ENCODE results near the gene GLIPR2. TPM values are rescaled to one million over a fixed set of nuclear protein-coding genes. Genes with fewer than 3 reads are reported as not detected.

GLIPR2 gene
- total RNA-seq, 1 experiment from 2014 or later, result 1.6 TPM

- intact Hi-C loops (cut with micrococcal nuclease; ENCODE audit: unreplicated experiment), result no loop called here
- Mint-ChIP-seq H3K4me3 (ENCODE audit: unreplicated experiment) (no peak overlapping the region), H3K36me3 (ENCODE audit: insufficient read depth, unreplicated experiment) (no peaks in the 10 kb centered on the region), H3K27ac (ENCODE audit: unreplicated experiment) (no peak overlapping the region), H3K27me3 (ENCODE audit: insufficient read depth, unreplicated experiment) (no peaks in the 10 kb centered on the region), H3K4me1 (ENCODE audit: low read depth, unreplicated experiment) (no peaks in the 10 kb centered on the region), H3K9me3 (ENCODE audit: unreplicated experiment) (peaks cover 6% of the 10 kb centered on the region)
- no TSS peak for BruUV-seq (replicated peaks)
- Histone ChIP-seq H3K4me1 (no peaks in the 10 kb centered on the region), H3K9me3 (no peaks in the 10 kb centered on the region; the same call in 1 of the 2 replicates), H3K4me3 (ENCODE audit: low read depth, low read length) (no peak overlapping the region), H3K36me3 (ENCODE audit: control insufficient read depth, insufficient read depth, low read length) (no peaks in the 10 kb centered on the region), H3K27me3 (replicated peaks; ENCODE audit: control insufficient read depth, insufficient read depth, low read length) (no peaks in the 10 kb centered on the region)
- TF ChIP-seq CTCF (IDR thresholded peaks at IDR 0.05; ENCODE audit: insufficient read depth in 1 of 2, low read depth in 1 of 2, low read length in 1 of 2, severe bottlenecking in 1 of 2, unreplicated experiment in 1 of 2), result no peak
- POLR2A ChIA-PET, result no interaction called here
- CTCF ChIA-PET, result no interaction called here
- DNase-seq, result no peak
Measured at GRCh38 chr9:36150574-36151315, 14.2 kb downstream of the GLIPR2 start.

GRCh38 chr9:36151316-36152210 lies 15.0 kb downstream of the GLIPR2 start:
- H3K36me3 ChIP-seq (ENCODE audit: control insufficient read depth, insufficient read depth, low read length), result no peaks in the 10 kb centered on the region
- no peak for DNase-seq
- ChIA-PET CTCF (no interaction called here), POLR2A (no interaction called here)
- H3K4me3 Mint-ChIP-seq (ENCODE audit: unreplicated experiment), result no peak overlapping the region
- H3K27me3 ChIP-seq (replicated peaks; ENCODE audit: control insufficient read depth, insufficient read depth, low read length), result no peaks in the 10 kb centered on the region
- intact Hi-C loops (cut with micrococcal nuclease; ENCODE audit: unreplicated experiment), result no loop called here
- TF ChIP-seq CTCF (IDR thresholded peaks at IDR 0.05; ENCODE audit: insufficient read depth in 1 of 2, low read depth in 1 of 2, low read length in 1 of 2, severe bottlenecking in 1 of 2, unreplicated experiment in 1 of 2), result no peak
- H3K9me3 Mint-ChIP-seq (ENCODE audit: unreplicated experiment), result no peaks in the 10 kb centered on the region
- no peaks in the 10 kb centered on the region for H3K36me3 Mint-ChIP-seq (ENCODE audit: insufficient read depth, unreplicated experiment)
- no TSS peak for BruUV-seq (replicated peaks)
- no peaks in the 10 kb centered on the region for H3K4me1 ChIP-seq
- no peak overlapping the region for H3K4me3 ChIP-seq (ENCODE audit: low read depth, low read length)
- no peaks in the 10 kb centered on the region for H3K4me1 Mint-ChIP-seq (ENCODE audit: low read depth, unreplicated experiment)
- no peak overlapping the region for H3K27ac Mint-ChIP-seq (ENCODE audit: unreplicated experiment)
- H3K27me3 Mint-ChIP-seq (ENCODE audit: insufficient read depth, unreplicated experiment), result no peaks in the 10 kb centered on the region
- H3K9me3 ChIP-seq, result no peaks in the 10 kb centered on the region

- Histone ChIP-seq H3K36me3 (ENCODE audit: control insufficient read depth, insufficient read depth, low read length) (no peaks in the 10 kb centered on the region), H3K9me3 (no peaks in the 10 kb centered on the region), H3K4me1 (no peaks in the 10 kb centered on the region), H3K27me3 (replicated peaks; ENCODE audit: control insufficient read depth, insufficient read depth, low read length) (no peaks in the 10 kb centered on the region), H3K4me3 (ENCODE audit: low read depth, low read length) (no peak overlapping the region)
- ChIA-PET POLR2A (no interaction called here), CTCF (no interaction called here)
- H3K36me3 Mint-ChIP-seq (ENCODE audit: insufficient read depth, unreplicated experiment), result no peaks in the 10 kb centered on the region
- no peak for DNase-seq
- H3K9me3 Mint-ChIP-seq (ENCODE audit: unreplicated experiment), result no peaks in the 10 kb centered on the region
- intact Hi-C loops (cut with micrococcal nuclease; ENCODE audit: unreplicated experiment), result no loop called here
- no peak overlapping the region for H3K4me3 Mint-ChIP-seq (ENCODE audit: unreplicated experiment)
- TF ChIP-seq CTCF (IDR thresholded peaks at IDR 0.05; ENCODE audit: insufficient read depth in 1 of 2, low read depth in 1 of 2, low read length in 1 of 2, severe bottlenecking in 1 of 2, unreplicated experiment in 1 of 2), result no peak
- no peak overlapping the region for H3K27ac Mint-ChIP-seq (ENCODE audit: unreplicated experiment)
- no peaks in the 10 kb centered on the region for H3K4me1 Mint-ChIP-seq (ENCODE audit: low read depth, unreplicated experiment)
- no peaks in the 10 kb centered on the region for H3K27me3 Mint-ChIP-seq (ENCODE audit: insufficient read depth, unreplicated experiment)
- no TSS peak for BruUV-seq (replicated peaks)
Measured at GRCh38 chr9:36152741-36153438, 16.4 kb downstream of the GLIPR2 start.

All from Caco-2 (cell line).